ENCODE measurements around the gene CBX4. TPM values are rescaled to one million over a fixed set of nuclear protein-coding genes. Genes with fewer than 3 reads are reported as not detected.

The CBX4 gene
- total RNA-seq, 1 donor from 2014 or later, result 39.6 TPM

DNA sequence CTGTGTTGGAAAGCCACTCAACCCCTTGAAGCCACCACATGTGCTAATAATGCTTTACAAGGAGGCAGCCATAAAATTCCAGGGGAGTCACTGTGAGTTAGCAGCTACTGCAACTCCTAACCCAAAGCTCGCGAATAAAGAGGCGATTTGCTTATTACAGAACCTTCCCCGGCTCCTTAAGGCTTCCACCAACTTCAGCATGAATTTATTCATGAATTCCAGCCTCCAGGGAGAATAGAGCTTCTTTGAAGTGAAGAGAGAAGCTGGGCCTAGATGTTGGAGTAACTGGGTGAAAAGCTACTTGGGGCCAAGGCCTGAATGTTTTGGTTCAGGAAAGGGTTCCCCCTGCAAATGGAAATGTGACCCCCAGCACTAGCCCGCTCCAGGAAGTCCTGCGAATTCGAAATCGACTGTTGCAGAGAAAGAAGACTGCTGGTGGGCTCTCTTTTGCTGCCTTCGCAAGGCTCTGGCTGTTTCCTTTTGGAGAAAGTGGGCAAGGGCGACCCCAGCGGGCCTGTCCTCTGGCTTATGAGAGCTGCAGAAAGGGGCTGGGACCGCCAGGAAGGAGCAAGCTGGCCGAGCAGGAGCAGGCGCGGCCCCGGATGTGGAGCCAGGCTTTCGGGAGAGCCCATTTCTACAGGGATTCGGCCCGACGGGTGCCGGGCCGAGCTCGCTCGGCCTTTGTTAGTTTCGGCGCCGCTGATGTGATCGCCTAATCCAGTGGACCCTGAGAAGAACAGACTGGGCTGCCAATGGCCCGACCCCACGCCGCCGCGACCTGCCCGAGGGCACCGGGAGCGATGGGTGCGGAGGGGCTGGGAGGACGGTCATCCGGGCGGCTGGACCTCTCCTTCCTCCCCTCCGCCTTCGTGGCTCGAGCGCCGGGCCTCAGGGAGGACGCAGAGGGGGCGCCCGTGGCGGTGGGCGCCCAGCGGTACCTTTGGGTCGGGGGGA, 50.0 kb downstream of the CBX4 start:
- peaks cover 68% of the 10 kb centered on the region for H3K27me3 Mint-ChIP-seq
- peaks cover 27% of the 10 kb centered on the region for H3K4me1 Mint-ChIP-seq (ENCODE audit: unreplicated experiment)
- no peak for DNase-seq (ENCODE audit: extremely low spot score, unreplicated experiment)
- H3K36me3 Mint-ChIP-seq, result peaks cover 9% of the 10 kb centered on the region
- TF ChIP-seq, protein P1, sequence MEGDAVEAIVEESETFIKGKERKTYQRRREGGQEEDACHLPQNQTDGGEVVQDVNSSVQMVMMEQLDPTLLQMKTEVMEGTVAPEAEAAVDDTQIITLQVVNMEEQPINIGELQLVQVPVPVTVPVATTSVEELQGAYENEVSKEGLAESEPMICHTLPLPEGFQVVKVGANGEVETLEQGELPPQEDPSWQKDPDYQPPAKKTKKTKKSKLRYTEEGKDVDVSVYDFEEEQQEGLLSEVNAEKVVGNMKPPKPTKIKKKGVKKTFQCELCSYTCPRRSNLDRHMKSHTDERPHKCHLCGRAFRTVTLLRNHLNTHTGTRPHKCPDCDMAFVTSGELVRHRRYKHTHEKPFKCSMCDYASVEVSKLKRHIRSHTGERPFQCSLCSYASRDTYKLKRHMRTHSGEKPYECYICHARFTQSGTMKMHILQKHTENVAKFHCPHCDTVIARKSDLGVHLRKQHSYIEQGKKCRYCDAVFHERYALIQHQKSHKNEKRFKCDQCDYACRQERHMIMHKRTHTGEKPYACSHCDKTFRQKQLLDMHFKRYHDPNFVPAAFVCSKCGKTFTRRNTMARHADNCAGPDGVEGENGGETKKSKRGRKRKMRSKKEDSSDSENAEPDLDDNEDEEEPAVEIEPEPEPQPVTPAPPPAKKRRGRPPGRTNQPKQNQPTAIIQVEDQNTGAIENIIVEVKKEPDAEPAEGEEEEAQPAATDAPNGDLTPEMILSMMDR (conservative IDR thresholded peaks at IDR 0.05), result no peak
- no peak overlapping the region for H3K27ac Mint-ChIP-seq
- H3K9me3 Mint-ChIP-seq, result no peaks in the 10 kb centered on the region
- peak overlapping the region; percentile 71 for H3K4me3 Mint-ChIP-seq

DNA sequence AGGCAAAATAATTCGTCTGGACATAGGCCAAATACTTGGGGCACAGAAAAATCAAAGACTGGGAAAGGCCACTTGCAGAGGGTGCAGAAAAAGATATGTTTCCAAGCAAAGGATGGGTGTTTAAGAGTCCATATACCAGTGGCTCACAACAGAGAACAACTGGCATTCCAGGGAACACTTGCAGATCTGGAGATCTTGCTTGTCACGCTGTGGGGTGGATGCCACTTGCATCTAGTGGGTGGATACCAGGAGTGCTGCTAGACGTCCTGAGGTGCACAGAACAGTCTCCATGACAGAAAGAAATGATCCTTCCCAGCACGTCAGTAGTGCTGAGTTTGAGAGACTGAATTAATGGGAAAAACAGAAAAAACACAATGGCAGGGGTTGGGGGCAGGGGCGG, 50.8 kb downstream of the CBX4 start:
- Mint-ChIP-seq H3K4me3 (peak overlapping the region; percentile 55), H3K9me3 (no peaks in the 10 kb centered on the region), H3K27me3 (peaks cover 63% of the 10 kb centered on the region), H3K36me3 (peaks cover 9% of the 10 kb centered on the region), H3K27ac (peak overlapping the region; percentile 16), H3K4me1 (ENCODE audit: unreplicated experiment) (peaks cover 23% of the 10 kb centered on the region)
- TF ChIP-seq, protein P1 (conservative IDR thresholded peaks at IDR 0.05), result no peak
- DNase-seq (ENCODE audit: extremely low spot score, unreplicated experiment), result no peak

DNA sequence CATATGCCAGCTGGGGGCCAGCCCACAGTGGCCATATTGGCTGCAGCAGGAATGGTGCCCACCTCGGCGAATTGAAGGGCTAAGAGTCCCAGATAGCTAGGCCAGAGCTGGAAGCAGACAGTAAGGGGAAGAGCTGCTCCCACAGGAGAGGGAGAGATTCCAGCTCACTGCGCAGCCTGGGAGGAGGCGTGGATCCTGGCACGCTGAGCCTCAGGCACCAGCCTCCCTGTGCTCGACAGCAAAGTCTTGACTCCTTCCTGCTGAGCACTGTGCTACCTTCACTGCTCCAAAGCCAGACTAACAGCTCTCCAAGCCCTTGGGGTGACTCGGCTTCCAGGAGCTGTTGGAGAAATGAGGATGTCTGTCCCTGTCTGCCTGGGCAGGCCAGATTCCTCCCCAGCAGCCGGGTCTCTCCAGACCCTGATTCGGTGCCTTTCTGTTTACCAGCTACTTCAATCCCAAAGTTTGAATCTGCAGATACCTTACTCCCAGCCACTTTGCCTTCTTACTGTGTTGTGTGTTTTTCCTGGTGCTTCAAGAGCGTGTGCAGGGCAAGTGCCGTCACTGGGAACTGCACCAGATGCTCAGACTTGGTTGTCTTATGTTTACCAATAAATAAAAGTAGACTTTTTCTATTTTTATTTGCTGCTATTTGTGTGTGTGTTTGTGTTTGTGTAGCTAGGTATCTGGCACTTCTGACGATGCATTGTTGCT, 52.2 kb downstream of the CBX4 start:
- DNase-seq (ENCODE audit: extremely low spot score, unreplicated experiment), result no peak
- peaks cover 17% of the 10 kb centered on the region for H3K4me1 Mint-ChIP-seq (ENCODE audit: unreplicated experiment)
- no peaks in the 10 kb centered on the region for H3K9me3 Mint-ChIP-seq
- TF ChIP-seq, protein P1 (conservative IDR thresholded peaks at IDR 0.05), result no peak
- H3K4me3 Mint-ChIP-seq, result no peak overlapping the region
- H3K36me3 Mint-ChIP-seq, result peaks cover 15% of the 10 kb centered on the region
- H3K27me3 Mint-ChIP-seq, result peaks cover 52% of the 10 kb centered on the region
- no peak overlapping the region for H3K27ac Mint-ChIP-seq

DNA sequence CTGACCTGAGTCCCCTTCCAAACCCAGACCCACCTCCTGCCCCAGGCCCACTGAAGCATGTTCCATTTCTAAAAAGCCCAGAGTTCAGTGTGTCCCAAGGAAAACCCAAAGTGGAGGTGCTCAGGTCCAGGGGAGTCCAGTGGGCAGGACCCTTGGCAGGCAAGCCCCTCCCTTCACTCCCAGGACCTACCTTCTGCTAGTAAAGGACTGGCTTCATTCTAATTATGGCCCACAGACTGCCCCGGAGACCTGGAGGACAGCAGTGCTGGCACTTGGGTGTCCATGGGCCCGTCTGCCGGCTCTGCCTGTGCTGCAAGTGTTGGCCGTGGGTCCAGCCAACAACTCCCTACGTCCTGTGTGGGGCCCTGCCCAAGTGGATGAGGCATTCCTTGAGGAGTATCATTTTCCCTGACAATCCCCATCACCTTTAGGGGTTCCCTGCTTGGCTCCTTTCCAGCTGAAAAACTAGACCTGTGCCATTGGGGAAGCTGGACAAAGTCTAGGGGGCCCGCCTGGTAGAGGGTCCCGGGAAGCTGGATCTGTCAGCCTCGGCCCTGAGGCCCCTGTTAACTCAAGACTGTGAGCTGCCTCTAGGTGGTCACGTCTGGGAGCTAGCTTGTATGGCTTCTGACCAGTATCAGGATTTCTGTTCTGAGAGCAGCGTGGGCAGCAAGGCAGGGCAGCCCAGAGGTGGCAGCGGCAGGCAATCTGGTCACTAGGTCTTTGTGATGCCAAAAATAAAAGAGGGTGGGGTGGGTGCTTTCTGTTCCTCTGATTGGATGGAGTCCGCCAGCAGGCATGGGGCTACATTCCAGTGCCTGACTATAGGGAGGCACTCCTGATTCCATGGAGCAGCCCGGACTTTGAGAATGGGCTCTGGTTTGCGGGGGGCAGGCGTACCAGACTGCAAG, 53.1 kb downstream of the CBX4 start:
- H3K27me3 Mint-ChIP-seq, result peaks cover 47% of the 10 kb centered on the region

More for the DNA sequence above, 53.1 kb downstream of the CBX4 start:
- peaks cover 18% of the 10 kb centered on the region for H3K36me3 Mint-ChIP-seq
- TF ChIP-seq, protein P1 (conservative IDR thresholded peaks at IDR 0.05), result no peak
- no peak overlapping the region for H3K4me3 Mint-ChIP-seq
- no peak overlapping the region for H3K27ac Mint-ChIP-seq
- no peaks in the 10 kb centered on the region for H3K9me3 Mint-ChIP-seq
- DNase-seq (ENCODE audit: extremely low spot score, unreplicated experiment), result no peak
- H3K4me1 Mint-ChIP-seq (ENCODE audit: unreplicated experiment), result peaks cover 19% of the 10 kb centered on the region

Measured in type B pancreatic cell (in vitro differentiated cells).